ACHN (cell line): ENCODE results near the gene ABCC9.
"Not testable (repeated sequence)": the region's sequence is repeated elsewhere in the genome, so short reads cannot be mapped to it uniquely, and the experiment has no call there.

ENCODE experiments used
- DNase-seq: peaks from one replicate; pipeline ENCODE4 v3.0.0-alpha.2; 2015
- in situ Hi-C: cut with HindIII; loops from 2 replicates; pipeline ENCODE4 v1.10.0; 2017; ENCODE audit warnings: low sequenced_read_pairs, low pct_ligation_motif_present, low pct_unique_long_range_greater_than_20kb

The ABCC9 gene

DNA sequence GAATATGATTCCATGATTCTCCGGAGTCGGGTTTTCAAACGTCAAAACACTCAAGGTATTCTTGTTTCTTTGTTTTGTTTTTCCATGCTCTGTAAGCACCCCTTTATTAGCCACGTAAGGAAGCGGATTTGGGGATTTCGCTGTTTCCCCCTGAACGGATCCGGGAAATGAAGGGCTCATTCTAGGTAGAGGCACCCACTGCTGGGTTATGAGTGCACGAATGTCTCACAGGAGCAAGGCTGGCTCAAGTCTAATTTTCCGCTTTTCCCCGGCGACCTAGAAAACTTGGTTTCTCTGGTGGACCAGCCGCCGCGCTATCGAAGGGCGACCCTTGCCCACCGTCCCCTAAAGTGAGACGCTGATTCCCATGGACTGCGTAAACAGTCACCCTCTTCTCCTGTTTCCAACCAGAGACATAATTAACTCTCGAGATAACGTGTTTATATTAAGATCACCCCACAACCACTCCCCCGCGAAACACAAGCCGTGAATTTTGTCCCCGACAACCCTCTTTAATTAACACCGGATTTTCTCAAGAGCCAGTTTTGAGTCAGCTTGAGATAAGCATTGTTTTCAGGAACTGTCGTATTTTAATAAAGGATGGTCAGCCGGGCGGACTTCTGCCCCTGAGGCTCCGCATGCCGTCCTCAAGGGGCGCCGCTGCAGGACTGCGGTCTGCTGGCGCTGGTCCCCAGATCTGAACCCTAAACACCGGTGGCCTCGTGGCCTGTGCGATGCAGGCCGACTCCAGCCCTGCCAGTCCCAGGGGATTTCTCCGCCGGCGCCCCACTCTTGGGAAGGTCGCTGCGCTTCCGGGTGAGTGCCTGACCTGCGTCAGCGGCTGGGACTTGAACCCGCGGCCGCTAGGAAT lies 515 bp upstream of the ABCC9 start:
- peak; percentile 60 for DNase-seq
- in situ Hi-C loops: no loop called here

DNA sequence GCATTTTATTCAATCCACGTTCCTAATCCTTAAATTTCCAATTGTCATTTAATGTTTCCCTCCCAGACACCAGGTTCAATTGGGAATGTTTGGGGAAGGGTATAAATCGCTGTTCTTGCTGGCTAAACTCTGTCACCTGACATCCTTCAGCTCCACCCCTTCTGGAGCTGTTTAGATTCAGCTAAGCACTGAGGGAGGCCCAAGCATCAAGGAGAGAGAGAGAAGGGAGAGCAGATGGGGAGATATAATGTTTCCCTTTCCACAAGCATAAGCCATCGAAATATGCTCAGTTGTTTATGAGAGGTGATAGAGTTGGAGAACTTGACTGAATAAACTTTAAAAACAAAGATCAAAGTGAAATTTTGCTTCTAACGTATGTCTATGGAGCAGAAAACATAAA lies 1.8 kb downstream of the ABCC9 start:
- in situ Hi-C loops: no loop called here
- DNase-seq: no peak

DNA sequence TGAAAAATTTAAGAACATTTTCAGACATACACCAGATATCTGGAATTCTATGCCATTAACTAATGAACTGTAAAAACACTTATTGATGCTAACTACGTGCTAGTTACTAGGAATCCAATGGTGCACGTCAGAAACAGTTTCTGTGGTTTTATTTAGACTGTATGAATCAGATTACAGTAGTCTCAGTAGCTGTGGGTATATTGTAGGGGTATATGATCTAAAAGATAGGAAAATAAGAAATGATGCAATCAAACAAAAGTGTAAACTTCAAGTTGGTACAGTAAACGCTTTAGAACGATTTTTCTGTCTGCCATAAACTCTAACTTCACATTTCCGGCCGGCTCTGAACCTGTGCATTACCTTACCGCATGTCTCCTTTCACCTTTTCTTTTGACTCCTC lies 2.3 kb downstream of the ABCC9 start:
- in situ Hi-C loops: no loop called here
- no peak for DNase-seq

GRCh38 chr12:21934173-21934572 lies 7.1 kb downstream of the ABCC9 start:
- in situ Hi-C loops: no loop called here

DNA sequence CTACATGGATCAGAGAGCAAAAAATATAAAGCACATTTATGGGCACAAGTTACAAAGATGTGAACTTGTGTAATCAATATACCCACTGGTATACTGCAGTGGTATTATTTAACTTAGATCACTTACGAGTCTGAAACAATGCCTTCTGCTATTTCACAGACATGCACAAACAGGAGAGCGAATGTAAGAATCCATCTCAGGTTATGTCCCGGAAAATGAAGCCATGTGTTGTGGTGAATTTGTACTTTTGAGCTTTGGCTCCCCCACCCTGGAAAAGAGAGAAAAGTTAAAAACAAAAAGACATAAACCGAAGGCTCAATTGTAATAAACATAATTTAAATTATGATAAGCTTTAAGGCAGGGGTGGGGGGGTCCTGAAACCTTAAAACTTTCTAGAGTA lies 7.6 kb downstream of the ABCC9 start:
- in situ Hi-C loops: no loop called here
- no peak for DNase-seq

More at GRCh38 chr12:21934173-21934572, 7.1 kb downstream of the ABCC9 start:
- no peak for DNase-seq

GRCh38 chr12:21929972-21930371 lies 11.3 kb downstream of the ABCC9 start:
- in situ Hi-C loops, DNase-seq: not testable (repeated sequence)

DNA sequence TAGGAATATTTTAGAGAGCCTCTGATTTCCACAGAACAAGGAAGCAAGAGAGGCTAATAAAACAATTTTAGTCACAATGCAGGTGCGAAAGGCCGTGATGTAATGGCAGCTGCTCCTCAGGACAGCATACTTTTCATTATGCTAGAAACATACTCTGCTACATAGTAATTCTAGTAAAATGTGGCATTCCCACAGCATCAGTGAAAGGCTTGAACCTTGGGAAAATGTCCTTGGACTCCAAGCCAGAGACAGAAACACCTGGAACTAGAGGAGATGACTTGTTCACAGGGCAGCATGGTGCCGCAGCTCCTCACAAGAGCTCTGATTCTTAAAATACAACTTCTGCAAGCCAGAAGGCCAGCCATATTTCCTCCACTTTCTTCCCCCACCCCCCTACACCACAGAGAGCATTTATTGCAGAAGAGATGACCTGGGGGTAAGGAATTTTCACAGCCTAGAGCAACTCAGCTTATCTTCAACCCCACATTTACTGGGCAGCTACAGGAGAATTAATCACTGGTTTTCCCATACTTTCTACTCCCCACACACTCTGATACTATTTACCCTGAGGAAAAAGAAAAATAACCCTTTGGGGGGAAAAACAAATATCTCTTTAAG lies 15.8 kb downstream of the ABCC9 start:
- in situ Hi-C loops: no loop called here
- DNase-seq: no peak

DNA sequence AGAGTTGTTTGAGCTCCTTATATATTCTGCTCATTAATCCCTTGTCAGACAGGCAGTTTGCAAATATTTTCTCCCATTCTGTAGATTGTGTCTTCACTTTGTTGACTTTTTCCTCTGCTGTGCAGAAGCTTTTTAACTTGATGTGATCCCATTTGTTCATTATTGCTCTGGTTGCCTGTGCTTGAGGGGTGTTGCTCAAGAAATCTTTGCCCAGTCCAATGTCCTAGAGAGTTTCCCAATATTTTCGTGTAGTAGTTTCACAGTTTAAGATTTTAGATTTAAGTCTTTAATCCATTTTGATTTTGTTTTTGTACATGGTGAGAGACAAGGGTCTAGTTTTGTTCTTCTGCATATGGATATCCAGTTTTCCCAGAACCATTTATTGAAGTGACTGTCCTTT lies 19.8 kb downstream of the ABCC9 start:
- in situ Hi-C loops: no loop called here
- DNase-seq: no peak

GRCh38 chr12:21918456-21918855 lies 22.8 kb downstream of the ABCC9 start:
- no peak for DNase-seq
- in situ Hi-C loops: no loop called here

DNA sequence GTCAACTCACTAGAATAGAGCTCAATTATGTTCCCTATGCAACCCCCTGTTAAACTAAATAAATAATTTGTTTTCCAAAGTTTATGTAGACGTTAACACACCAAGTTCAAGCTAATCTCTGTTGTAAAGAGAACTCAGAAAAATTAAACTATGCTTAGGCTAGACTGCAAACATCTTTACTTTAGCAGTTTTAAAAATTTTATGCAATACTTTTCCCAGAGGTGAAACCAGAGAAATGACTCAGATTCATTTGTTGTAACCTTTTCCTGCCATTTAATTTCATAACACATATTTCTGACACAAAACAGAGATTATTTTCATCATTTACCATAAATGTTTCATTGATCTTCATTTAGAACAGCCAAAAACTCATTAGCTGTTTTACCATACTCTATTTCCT lies 27.4 kb downstream of the ABCC9 start:
- DNase-seq: no peak
- in situ Hi-C loops: no loop called here

- in situ Hi-C loops: no loop called here
- no peak for DNase-seq
Measured at GRCh38 chr12:21912318-21912717, 28.9 kb downstream of the ABCC9 start.

DNA sequence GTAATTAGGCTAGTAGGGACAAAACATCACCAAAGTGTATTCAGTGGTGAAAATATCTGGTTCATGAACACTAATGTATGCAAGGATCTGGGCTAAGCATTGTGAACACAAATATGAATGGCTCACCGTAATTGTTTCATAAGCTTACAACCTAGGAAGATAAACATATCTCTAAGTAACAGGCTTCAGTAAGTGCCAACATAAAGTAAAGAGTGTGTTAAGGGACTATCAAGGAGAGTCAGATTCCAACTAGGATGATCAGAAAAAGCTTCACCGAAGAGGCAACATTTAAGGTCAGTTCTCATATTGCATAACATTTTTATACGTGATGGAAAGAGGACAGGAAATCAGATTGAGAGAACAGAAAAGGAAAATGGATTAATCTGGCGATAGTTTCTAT lies 29.4 kb downstream of the ABCC9 start:
- in situ Hi-C loops: no loop called here
- DNase-seq: no peak

- in situ Hi-C loops: no loop called here
- DNase-seq: no peak
Measured at GRCh38 chr12:21910657-21911056, 30.6 kb downstream of the ABCC9 start.

DNA sequence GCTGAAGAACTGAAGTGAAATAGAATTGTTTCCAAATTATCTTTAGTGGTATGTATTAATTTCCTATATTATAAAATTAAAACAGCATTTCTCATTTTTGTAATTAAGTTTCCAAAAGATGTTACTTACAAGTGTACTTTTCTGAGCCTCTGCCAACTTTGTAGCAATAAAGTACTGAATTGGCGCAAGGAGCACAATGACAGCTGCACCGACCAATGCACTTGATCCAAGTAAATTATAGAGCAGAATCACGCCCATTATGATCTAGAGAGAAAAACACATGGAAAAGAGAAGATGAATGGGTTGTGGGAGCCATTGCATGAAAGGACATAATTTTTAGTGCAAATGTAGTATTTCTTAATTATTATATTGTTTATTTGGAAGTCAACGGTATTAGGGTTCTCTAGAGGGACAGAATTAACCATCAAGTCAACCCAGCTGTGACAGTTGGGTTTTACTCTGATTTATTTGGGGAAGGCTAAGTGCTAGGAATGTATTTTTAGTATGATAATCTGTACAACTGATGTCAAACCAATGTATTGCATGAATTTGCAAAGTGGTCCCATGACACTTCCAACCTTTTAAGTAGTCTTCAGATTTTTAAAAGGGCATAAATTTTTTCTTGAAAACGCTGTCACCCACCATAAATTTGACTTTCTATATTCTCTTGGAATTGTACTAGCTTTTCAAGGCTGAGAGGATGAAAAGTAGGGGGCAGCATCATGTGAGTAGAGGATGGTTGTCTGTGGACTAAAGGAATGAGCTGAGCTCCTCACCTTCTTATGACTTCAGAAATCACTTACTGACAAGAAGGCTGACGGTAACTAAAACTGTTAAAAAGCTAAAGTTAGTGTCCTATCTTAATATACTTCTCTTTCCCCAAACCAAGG lies 33.0 kb downstream of the ABCC9 start:
- in situ Hi-C loops: no loop called here
- DNase-seq: no peak

DNA sequence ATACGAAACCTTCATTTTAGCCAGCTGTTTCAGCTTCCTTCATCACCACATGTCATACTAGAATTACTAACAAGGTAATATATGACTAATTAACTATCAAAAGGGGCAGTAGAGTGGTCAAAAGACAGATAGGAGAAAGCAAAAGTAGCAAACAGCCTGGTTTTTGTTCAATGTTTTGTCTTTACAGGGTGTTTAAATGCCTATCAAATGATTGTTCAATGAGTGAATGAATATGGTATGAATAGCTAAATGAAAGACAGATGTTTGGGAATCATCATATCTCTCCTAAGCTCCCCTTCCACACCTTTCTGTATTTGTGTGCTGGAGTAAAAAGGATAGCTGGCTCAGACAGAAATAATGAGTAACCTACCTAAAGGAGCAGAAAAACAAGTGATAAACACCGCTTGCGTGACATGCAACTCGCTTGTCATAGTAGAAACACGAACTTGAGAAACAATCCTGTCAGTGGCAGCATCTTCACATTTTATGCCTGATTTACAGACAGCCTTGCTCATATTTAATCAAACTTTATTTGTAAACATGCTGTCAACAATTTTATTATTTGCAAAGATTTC lies 34.2 kb downstream of the ABCC9 start:
- peak; percentile 24 for DNase-seq
- in situ Hi-C loops: no loop called here

DNA sequence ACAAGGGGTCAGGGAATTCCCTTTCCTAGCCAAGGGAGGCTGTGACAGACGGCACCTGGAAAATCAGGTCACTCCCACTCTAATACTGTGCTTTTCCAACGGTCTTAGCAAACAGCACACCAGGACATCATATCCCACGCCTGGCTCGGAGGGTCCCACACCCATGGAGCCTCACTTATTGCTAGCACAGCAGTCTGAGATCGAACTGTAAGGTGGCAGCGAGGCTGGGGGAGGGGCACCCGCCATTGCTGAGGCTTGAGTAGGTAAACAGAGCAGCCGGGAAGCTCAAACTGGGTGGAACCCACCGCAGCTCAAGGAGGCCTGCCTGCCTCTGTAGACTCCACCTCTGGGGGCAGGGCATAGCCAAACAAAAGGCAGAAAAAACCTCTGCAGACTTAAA lies 41.7 kb downstream of the ABCC9 start:
- DNase-seq, in situ Hi-C loops: not testable (repeated sequence)

DNA sequence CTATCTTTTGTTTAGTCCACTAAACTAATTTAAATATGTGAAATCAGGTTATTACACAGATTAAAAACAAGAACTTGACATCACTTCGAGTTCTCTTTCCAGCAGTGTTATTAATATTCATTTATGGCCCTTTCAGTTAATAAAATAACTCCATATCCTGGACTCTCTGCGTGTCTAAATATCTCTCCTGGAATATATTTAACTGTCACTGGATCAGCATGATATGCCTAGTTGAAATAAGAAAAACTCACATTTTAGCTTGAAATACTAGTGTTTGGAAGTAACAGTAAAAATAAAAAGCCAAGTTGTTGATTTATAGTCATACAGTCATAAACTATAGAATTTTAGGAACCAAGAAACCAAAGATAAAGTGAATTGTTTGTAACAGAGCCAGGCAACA lies 45.6 kb downstream of the ABCC9 start:
- in situ Hi-C loops: no loop called here
- DNase-seq: no peak

DNA sequence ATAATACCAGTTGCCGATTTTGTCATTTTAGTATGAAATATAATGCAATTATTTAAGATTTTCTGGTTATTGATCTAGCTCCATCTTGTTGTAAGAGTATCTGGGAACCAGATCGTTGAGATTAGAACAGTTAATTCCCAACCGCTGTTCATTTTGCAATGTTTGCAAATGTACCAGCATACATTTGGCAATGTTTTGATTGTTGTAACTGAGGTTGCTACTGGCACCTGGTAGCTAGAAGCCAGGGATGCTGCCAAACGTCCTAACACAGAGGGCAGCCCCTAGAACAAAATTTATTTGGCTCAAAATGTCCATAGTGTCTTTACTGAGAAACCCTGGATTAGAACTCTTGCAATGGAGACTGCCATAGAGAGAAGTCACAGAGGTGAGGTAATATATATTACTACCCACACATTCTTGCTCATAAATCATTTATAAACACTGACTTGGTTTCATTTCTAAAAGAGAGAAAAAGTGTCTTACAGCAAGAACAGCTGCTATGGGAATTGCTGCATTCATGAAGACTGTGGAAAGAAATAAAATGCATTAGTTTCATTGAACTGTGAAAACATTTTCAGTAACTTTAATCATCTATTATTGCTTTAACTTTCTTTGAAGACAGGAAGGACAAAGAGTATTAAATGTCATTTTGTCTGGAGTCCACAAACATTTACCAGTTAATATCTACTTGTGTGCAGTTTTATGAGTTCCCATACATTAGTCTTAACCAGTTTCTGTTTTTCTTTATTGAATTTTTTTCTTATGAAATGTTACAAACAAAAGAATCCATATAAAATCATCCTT lies 46.2 kb downstream of the ABCC9 start:
- in situ Hi-C loops: no loop called here
- peak; percentile 69 for DNase-seq
